ENCODE measurements around the gene DVL1. TPM values are rescaled to one million over a fixed set of nuclear protein-coding genes. Genes with fewer than 3 reads are reported as not detected.

Gene DVL1
- polyA plus RNA-seq, 1 experiment = 8.9 TPM

DNA sequence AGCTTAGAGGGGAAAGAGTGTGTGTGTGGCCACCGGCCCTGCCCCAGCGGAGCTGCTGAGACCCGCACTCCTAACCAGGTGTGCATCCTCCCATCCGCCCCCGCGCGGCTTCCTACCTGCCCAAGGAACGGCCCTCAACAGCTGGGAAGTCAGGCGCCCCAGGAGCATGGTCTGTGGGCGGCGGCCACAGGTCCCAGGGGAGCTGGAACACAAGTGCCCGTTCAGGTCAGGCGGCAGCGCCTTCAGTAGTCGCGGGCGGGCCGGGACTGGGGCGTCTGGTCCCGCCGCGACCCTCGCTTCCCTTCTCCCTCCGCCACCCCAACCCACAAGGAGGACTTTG, 25.3 kb upstream of the DVL1 start:
- Histone ChIP-seq H3K27ac (ENCODE audit: low read depth, low read length) (peak overlapping the region; percentile 52), H3K27me3 (ENCODE audit: control insufficient read depth, insufficient read depth, low read length) (no peaks in the 10 kb centered on the region), H3K4me3 (ENCODE audit: low read depth, low read length) (peak overlapping the region; percentile 83), H3K9me3 (ENCODE audit: control insufficient read depth, insufficient read depth, low read length) (peaks cover 4% of the 10 kb centered on the region; the same call in 1 of the 2 replicates)
- CTCF ChIA-PET = interaction anchor here (1.0 kb wide), 1 partner anchor 9 kb away, joined by 3 read pairs; no protein-coding TSS in a partner anchor
- TF ChIP-seq, protein P1, sequence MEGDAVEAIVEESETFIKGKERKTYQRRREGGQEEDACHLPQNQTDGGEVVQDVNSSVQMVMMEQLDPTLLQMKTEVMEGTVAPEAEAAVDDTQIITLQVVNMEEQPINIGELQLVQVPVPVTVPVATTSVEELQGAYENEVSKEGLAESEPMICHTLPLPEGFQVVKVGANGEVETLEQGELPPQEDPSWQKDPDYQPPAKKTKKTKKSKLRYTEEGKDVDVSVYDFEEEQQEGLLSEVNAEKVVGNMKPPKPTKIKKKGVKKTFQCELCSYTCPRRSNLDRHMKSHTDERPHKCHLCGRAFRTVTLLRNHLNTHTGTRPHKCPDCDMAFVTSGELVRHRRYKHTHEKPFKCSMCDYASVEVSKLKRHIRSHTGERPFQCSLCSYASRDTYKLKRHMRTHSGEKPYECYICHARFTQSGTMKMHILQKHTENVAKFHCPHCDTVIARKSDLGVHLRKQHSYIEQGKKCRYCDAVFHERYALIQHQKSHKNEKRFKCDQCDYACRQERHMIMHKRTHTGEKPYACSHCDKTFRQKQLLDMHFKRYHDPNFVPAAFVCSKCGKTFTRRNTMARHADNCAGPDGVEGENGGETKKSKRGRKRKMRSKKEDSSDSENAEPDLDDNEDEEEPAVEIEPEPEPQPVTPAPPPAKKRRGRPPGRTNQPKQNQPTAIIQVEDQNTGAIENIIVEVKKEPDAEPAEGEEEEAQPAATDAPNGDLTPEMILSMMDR (IDR thresholded peaks at IDR 0.05; ENCODE audit: low read depth, low read length) = no peak
- POLR2A ChIA-PET = interaction anchor here (0.6 to 2.2 kb wide), 14 partner anchors 11 to 194 kb away, joined by 3 to 16 read pairs (median 6); partner anchors contain the start of genes ATAD3A, CCNL2, MRPL20 and MXRA8
- no peak for DNase-seq (ENCODE audit: low read depth, low spot score)

DNA sequence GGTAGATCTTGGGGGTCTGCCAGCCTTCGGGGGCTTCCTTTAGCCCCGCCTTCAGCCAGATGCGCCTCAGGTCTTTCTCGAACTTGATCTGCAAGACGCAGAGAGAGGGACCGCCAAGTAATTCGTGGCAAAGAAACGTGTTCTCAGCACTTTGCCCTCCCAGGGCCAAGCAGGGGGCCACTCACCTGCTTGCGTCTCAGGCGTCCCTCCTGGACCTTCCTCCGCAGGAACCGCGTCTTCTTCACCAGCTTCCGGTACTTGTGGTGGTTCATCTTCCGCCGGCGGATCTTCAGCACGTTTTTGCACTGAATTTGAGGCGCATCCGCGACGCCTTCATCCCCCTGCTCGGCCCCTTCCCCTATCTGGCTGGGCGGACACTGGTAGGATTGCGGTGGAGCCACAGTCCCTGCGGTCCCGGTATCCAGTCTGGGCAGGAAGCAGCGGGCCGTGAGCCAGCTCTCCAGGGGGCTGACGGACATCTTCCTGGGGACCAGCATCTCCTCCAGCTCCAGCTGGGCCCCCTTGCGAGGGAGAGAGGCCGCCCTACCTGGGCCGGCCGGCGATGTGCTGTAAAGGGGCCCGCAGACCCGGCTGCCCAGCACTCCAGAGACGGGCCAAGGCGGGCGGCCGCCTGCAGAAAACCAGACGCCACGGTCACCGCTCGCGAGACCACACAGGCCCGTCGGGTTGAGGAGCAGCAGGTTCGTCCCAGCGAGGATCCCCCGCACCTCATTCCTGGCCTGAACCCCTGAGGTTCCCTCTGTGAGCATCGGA, 24.8 kb upstream of the DVL1 start:
- ChIA-PET CTCF (interaction anchor here (1.0 kb wide), 1 partner anchor 8 kb away, joined by 3 read pairs; no protein-coding TSS in a partner anchor), POLR2A (interaction anchor here (1.0 to 2.2 kb wide), 6 partner anchors 12 to 194 kb away, joined by 3 to 16 read pairs (median 5); partner anchors contain the start of gene MXRA8)
- Histone ChIP-seq H3K27me3 (ENCODE audit: control insufficient read depth, insufficient read depth, low read length) (no peaks in the 10 kb centered on the region), H3K4me3 (ENCODE audit: low read depth, low read length) (peak overlapping the region; percentile 83), H3K27ac (ENCODE audit: low read depth, low read length) (peak overlapping the region; percentile 52), H3K9me3 (ENCODE audit: control insufficient read depth, insufficient read depth, low read length) (peaks cover 4% of the 10 kb centered on the region; the same call in 1 of the 2 replicates)
- no peak for DNase-seq (ENCODE audit: low read depth, low spot score)
- TF ChIP-seq, protein P1 (IDR thresholded peaks at IDR 0.05; ENCODE audit: low read depth, low read length) = no peak

DNA sequence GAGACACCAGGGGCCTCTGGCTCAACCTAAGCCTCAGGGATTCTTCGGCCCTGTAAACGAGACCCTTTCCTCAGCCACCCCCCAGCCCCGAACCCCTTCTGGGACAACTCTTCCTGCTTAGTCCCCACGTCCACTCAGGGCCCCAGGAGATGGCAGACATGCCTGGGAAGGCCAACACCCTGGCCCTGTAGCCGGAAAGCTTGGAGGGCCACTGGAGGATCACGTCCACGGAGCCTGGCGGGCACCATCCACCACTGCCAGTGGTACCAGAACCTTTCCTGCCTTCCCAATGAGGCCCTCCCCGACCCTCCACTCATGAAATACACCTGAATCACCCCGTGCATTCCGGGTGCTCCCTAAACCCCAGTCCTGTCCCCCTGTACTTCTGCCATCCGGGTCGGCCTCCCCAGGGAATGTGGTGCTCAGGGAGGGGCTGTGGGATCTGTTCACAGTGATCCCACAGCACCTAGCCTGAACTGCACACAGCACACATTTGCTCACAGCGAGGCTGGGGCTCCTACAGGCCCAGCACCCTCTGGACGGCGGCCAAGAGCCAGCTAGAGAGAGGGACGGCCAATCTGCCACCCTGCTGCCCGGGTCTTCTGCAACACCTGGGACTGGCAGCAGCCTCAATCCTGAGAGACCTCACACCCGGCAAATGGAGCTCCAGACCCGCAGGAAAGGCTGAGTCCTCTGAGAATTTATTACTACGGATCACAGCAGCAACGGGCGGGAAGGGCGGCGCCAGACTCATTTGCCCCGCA, 24.0 kb upstream of the DVL1 start:
- TF ChIP-seq, protein P1 (IDR thresholded peaks at IDR 0.05; ENCODE audit: low read depth, low read length) = no peak
- ChIA-PET POLR2A (interaction anchor here (1.0 kb wide), 1 partner anchor 21 kb away, joined by 3 read pairs; no protein-coding TSS in a partner anchor), CTCF (interaction anchor here (0.6 to 1.3 kb wide), 9 partner anchors 8 to 34 kb away, joined by 3 to 7 read pairs (median 3); no protein-coding TSS in a partner anchor)
- Histone ChIP-seq H3K4me3 (ENCODE audit: low read depth, low read length) (no peak overlapping the region; the same call in 1 of the 2 replicates), H3K27me3 (ENCODE audit: control insufficient read depth, insufficient read depth, low read length) (no peaks in the 10 kb centered on the region), H3K9me3 (ENCODE audit: control insufficient read depth, insufficient read depth, low read length) (peaks cover 4% of the 10 kb centered on the region; the same call in 1 of the 2 replicates), H3K27ac (ENCODE audit: low read depth, low read length) (no peak overlapping the region)
- no peak for DNase-seq (ENCODE audit: low read depth, low spot score)

DNA sequence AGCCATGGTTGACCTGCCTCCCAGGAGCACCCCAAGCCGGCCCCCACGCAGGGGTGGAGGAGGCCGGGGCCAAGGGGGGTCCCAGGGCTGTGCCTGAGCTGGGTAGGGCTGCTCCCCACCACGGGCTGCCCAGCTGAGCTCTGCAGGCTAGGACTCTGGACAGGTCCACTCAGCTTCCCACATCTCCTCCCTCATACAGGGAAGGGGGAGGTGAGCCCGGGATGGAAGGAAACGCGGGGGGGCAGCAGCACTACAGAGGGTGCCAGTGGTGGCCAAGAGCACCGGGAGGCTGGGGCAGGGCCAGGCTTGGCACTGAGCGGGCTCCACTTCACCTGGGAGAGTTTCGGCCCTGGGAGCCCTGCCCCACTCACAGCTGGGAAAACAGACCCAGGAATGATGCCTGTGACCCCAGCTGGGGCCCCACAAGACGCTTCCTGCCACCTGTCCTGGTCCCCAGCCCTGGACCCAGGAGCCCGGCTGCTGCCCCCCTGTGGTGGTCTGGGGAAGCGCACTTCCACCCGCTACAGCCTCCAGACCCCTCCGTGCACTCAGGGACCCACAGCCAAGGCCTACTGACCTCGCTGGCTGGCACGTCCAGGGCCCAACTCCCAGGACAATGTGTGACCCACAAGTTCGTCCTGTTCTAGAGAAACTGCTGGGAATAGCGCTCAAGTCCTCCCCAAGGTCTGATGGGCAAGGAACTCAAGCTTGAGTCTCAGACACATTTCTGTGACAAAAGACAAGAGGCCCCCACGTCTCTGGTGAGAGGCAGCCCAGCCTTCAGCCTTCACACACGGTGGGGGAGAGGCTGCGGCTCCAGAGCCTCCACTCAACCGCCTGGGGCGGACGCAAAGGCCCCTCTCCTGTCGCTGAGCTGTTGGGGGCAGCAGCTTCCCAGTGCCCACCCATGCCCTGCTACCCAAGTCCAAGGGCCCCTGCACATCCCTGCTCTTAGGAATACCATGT, 22.8 kb upstream of the DVL1 start:
- TF ChIP-seq, protein P1 (IDR thresholded peaks at IDR 0.05; ENCODE audit: low read depth, low read length) = peak; percentile 93
- Histone ChIP-seq H3K9me3 (ENCODE audit: control insufficient read depth, insufficient read depth, low read length) (peaks cover 4% of the 10 kb centered on the region; the same call in 1 of the 2 replicates), H3K4me3 (ENCODE audit: low read depth, low read length) (peak overlapping the region; percentile 13; the same call in 1 of the 2 replicates), H3K27ac (ENCODE audit: low read depth, low read length) (no peak overlapping the region), H3K27me3 (ENCODE audit: control insufficient read depth, insufficient read depth, low read length) (no peaks in the 10 kb centered on the region)
- CTCF ChIA-PET = interaction anchor here (0.6 to 1.6 kb wide), 15 partner anchors 10 to 47 kb away, joined by 3 to 10 read pairs (median 3); no protein-coding TSS in a partner anchor
- POLR2A ChIA-PET = interaction anchor here (0.6 to 1.8 kb wide), 7 partner anchors 9 to 61 kb away, joined by 3 to 6 read pairs (median 3); partner anchors contain the start of gene MXRA8
- DNase-seq (ENCODE audit: low read depth, low spot score) = no peak

Measured in AG04450 (cell line).